ENCODE data around the gene PDZRN3. TPM values are rescaled to one million over a fixed set of nuclear protein-coding genes. Genes with fewer than 3 reads are reported as not detected.

Gene PDZRN3
- total RNA-seq, 8 experiments from 2014 or later: 13.0 to 99.9 (median 18.9) TPM

DNA sequence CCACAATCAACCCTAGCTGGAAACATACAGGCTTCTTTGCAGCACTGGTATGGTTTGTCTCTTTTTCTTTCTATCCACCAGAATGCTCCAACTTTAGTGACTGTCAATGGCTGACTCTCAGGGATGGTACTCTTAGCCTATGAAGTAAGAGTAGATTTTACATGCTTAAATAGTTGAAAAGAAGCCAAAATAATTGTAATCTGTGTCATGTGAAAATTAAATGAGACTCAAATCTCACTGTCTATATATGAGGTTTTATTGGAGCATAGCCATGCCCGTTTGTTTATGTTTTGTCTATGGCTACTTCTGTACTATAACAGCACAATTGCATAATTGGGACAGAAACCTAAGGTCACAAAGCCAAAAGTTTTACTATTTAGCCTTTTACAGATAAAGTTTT, 29.1 kb upstream of the PDZRN3 start:
- Histone ChIP-seq H3K27ac (no peak overlapping the region), H3K4me3 (no peak overlapping the region), H3K4me1 (replicated peaks in 1 of 2) (no peaks in the 10 kb centered on the region)
- ATAC-seq (replicated peaks in 6 of 8): no peak
- in situ Hi-C loops (cut with MboI; ENCODE audit: low pct_unique_long_range_greater_than_20kb in 2 of 9, low sequenced_read_pairs in 9 of 9, unreplicated experiment in 9 of 9): no loop called here
- WGBS, 10 experiments: 83 to 100% (median 100%) methylated on average over 1 of the region's 1 CpG; no CpG with 5 or more reads in 4 of the 10 experiments

DNA sequence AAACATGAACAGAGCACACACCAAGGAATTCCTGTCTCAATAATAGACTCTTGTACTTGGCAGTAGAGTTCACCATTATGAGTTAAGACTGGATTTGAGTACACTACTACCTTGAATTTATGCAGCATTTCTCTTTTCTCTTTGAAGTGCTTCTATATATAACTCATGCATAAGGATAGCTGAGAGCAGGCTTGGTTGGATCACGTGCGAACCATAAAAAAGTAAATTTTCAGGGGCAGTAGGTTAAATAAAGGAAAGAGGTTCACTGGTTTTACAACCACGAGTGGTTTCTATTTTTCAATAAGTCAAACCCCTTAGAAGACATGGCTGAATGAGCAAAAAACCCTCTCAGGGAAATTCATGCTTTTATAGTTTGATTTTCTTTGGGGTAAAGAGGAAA, 28.6 kb upstream of the PDZRN3 start:
- no peak overlapping the region for H3K4me3 ChIP-seq
- no peak for ATAC-seq (replicated peaks in 6 of 8)
- 40 to 94% (median 77%) methylated on average over 1 to 3 of the region's 3 CpGs; no CpG with 5 or more reads in 1 of the 10 experiments for WGBS, 10 experiments

DNA sequence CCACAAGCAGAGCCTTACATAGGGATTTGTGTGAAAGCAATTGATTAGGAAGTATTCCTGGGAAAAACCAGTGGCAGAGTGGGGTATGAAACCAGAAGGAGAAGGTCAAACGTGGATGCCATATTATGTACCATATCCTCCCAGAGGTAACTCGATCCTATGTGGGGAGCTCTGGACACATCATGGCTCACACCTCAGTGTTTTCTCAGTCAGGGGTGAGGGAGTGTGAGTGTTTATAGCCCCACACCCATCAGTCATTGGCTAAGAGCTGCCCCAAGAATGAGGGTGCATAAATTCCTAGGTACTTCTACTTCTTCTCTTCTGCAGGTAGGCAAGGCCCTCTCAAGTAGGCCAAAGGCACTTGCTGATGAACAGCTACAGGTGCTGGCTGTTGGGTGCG, 28.2 kb upstream of the PDZRN3 start:
- 70 to 100% (median 83%) methylated on average over 1 to 3 of the region's 3 CpGs; no CpG with 5 or more reads in 1 of the 10 experiments for WGBS, 10 experiments
- no peak for ATAC-seq (replicated peaks in 6 of 8)
- in situ Hi-C loops (cut with MboI; ENCODE audit: low pct_unique_long_range_greater_than_20kb in 2 of 9, low sequenced_read_pairs in 9 of 9, unreplicated experiment in 9 of 9): no loop called here
- no peak overlapping the region for H3K4me3 ChIP-seq
- H3K4me1 ChIP-seq (replicated peaks in 1 of 2): no peaks in the 10 kb centered on the region
- H3K27ac ChIP-seq: no peak overlapping the region

More for the DNA sequence above, 28.6 kb upstream of the PDZRN3 start:
- in situ Hi-C loops (cut with MboI; ENCODE audit: low pct_unique_long_range_greater_than_20kb in 2 of 9, low sequenced_read_pairs in 9 of 9, unreplicated experiment in 9 of 9): no loop called here
- no peak overlapping the region for H3K27ac ChIP-seq
- H3K4me1 ChIP-seq (replicated peaks in 1 of 2): no peaks in the 10 kb centered on the region

DNA sequence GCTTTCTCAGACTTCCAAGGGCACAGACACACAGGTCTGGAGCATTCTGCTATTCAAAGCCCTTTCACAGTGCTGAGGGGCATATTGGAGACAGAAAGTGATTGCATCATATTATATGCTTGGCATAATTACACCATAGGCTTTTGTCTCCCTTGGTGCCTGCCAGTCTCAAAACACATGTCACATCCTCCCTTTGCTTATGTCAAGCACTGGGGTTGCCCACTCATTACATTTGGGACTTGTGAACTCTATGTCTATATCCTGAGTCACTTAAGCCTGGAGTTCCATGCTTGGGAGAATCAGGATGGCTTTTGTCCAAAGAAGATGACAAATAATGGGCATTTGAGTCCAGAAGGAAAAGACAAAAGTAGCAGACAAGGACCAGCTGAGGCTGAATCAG, 12.3 kb upstream of the PDZRN3 start:
- in situ Hi-C loops (cut with MboI; ENCODE audit: low pct_unique_long_range_greater_than_20kb in 2 of 9, low sequenced_read_pairs in 9 of 9, unreplicated experiment in 9 of 9): no loop called here
- Histone ChIP-seq H3K4me1 (replicated peaks in 1 of 2) (peaks cover 7 to 8% of the 10 kb centered on the region in 2 donors), H3K27ac (no peak overlapping the region), H3K4me3 (no peak overlapping the region)
- ATAC-seq (replicated peaks in 6 of 8): peak in 3 of 8 experiments; percentile 21 to 36 (median 25)

DNA sequence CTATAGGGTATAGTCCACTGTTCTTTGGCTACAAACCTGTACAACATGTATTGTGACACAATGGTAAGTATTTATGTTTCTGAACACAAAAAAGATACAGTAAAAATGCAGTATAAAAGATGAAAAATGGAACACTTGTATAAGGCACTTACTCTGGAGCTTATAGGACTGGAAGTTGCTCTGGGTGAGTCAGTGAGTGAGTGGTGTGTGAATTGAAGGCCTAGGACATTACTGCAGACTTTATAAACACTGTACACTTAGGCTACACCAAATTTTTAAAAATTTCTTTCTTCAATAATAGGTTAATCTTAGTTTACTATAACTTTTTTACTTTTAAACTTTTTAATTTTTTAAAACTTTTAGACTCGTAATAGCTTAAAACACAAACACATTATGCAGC, 10.5 kb upstream of the PDZRN3 start:
- Histone ChIP-seq H3K4me3 (no peak overlapping the region), H3K27ac (no peak overlapping the region), H3K4me1 (replicated peaks in 1 of 2) (peaks cover 7 to 8% of the 10 kb centered on the region in 2 donors)
- WGBS, 10 experiments: 0 to 60% (median 40%) methylated on average over 1 of the region's 1 CpG; no CpG with 5 or more reads in 1 of the 10 experiments
- ATAC-seq (replicated peaks in 6 of 8): no peak
- in situ Hi-C loops (cut with MboI; ENCODE audit: low pct_unique_long_range_greater_than_20kb in 2 of 9, low sequenced_read_pairs in 9 of 9, unreplicated experiment in 9 of 9): no loop called here

DNA sequence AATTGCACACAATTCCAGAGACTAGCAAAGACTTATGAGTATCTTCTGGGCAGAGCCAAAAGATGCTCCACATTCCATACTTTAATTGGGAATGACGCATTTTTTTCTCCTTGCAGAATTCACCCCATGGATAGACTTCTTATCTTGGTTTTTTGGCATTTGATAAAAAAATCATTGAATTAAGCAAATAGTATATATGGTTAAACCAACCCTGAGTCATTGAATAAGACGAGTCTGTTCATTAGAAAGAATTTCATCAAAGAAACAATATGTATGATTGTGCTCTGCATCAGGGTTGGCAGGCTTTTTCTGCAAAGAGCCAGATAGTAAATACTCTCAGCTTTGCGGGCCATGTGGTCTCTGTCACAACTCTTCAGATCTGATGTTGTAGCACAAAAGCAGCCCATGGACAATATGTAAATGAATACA, 9.2 kb upstream of the PDZRN3 start:
- in situ Hi-C loops (cut with MboI; ENCODE audit: low pct_unique_long_range_greater_than_20kb in 2 of 9, low sequenced_read_pairs in 9 of 9, unreplicated experiment in 9 of 9): no loop called here
- 60 to 100% (median 92%) methylated on average over 2 to 3 of the region's 3 CpGs; no CpG with 5 or more reads in 1 of the 10 experiments for WGBS, 10 experiments
- H3K4me1 ChIP-seq (replicated peaks in 1 of 2): peaks cover 7 to 8% of the 10 kb centered on the region in 2 donors
- no peak overlapping the region for H3K4me3 ChIP-seq
- no peak for ATAC-seq (replicated peaks in 6 of 8)
- no peak overlapping the region for H3K27ac ChIP-seq

DNA sequence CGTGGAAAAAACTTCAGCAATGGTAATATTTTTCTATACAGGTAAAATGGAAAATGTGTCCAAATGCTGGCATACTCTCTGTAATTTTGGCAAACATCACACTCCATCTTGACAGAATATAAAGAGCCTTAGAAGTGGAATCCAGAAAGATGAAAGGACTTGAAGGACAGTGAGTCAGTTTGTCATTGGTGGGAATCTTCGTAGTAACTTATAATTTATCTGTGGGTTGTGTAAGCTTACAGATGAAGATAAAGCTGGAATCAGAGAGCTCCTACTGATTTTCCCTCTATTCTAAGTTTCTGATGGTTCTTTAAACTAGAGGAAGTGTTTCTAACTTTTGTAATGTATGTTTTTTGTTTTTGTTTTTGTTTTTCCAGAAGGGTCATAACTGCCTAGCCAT, 8.7 kb upstream of the PDZRN3 start:
- no peak overlapping the region for H3K4me3 ChIP-seq
- peaks cover 7 to 8% of the 10 kb centered on the region in 2 donors for H3K4me1 ChIP-seq (replicated peaks in 1 of 2)
- WGBS, 10 experiments: 3 to 100% (median 75%) methylated on average over 1 to 2 of the region's 2 CpGs
- in situ Hi-C loops (cut with MboI; ENCODE audit: low pct_unique_long_range_greater_than_20kb in 2 of 9, low sequenced_read_pairs in 9 of 9, unreplicated experiment in 9 of 9): no loop called here
- ATAC-seq (replicated peaks in 6 of 8): no peak
- H3K27ac ChIP-seq: no peak overlapping the region

DNA sequence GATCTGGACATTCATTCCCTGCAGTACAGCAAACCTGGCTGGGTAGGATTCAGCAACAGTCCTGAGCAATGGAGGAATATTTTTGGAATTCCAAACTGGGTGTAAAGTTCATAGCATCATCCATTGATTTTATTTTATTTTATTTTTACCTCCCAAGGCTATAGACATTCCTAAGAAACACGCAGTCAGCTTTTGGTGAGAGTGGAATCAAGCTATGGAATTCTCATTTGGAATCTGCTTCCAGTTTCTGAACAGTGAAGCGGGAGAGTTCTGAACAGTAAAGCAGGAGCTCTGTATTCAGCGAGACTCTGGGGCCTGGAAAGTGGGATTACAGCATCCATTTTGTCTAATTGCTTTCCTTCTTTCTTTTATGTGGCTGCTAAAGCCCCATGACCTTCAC, 1.4 kb upstream of the PDZRN3 start:
- H3K4me3 ChIP-seq: no peak overlapping the region
- WGBS, 10 experiments: 64 to 100% (median 81%) methylated on average over 1 to 3 of the region's 3 CpGs; no CpG with 5 or more reads in 1 of the 10 experiments
- no peak overlapping the region for H3K27ac ChIP-seq
- peaks cover 6 to 12% of the 10 kb centered on the region in 2 donors for H3K4me1 ChIP-seq (replicated peaks in 1 of 2)
- ATAC-seq (replicated peaks in 6 of 8): no peak
- in situ Hi-C loops (cut with MboI; ENCODE audit: low pct_unique_long_range_greater_than_20kb in 2 of 9, low sequenced_read_pairs in 9 of 9, unreplicated experiment in 9 of 9): no loop called here

DNA sequence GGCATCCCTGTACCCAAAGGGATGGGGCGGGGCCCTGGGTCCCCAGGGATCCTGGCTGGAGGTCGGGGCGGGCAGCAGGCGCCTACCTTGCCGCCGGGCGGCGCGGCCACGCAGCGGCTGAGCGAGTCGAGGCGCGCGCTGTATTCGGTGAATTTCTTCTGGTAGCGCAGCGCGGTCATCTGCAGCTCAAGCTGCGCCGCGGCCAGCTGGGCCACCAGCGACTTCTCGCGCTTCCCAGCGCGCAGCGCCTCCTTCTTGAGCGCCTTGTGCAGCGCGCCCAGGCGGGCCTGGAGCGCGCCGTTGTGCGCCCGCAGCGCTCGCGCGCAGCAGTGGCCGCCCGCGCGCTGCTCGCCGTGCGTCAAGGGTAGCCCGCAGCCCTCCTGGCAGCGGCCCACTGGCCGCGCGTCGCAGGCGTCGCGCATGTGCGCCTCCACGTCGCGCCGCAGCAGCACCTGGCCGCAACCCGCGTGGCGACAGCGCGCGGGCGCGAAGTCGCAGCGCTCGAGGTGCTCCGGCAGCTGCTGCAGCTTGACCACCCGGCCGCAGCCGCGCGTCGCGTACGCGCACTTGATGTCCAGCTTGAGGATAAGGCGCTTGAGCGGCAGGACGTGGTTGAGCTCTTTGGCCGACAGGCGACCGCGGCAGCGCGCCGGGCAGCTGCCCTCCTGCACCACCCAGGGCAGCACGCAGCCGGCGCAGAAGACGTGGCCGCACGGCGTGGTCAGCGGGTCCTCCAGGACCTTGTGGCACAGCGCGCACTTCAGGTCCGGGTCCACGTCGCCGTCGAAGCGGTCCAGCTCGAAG, 522 bp downstream of the PDZRN3 start:
- Histone ChIP-seq H3K4me1 (replicated peaks in 1 of 2) (peaks cover 6 to 12% of the 10 kb centered on the region in 2 donors), H3K4me3 (peak overlapping the region; percentile 45 to 63 (median 59)), H3K27ac (peak overlapping the region; percentile 30 to 86)
- WGBS, 10 experiments: 7% methylated on average over 39 of the region's 112 CpGs; no CpG with 5 or more reads in 9 of the 10 experiments
- peak; percentile 34 to 82 (median 74) for ATAC-seq (replicated peaks in 6 of 8)
- in situ Hi-C loops (cut with MboI; ENCODE audit: low pct_unique_long_range_greater_than_20kb in 2 of 9, low sequenced_read_pairs in 9 of 9, unreplicated experiment in 9 of 9): no loop called here

DNA sequence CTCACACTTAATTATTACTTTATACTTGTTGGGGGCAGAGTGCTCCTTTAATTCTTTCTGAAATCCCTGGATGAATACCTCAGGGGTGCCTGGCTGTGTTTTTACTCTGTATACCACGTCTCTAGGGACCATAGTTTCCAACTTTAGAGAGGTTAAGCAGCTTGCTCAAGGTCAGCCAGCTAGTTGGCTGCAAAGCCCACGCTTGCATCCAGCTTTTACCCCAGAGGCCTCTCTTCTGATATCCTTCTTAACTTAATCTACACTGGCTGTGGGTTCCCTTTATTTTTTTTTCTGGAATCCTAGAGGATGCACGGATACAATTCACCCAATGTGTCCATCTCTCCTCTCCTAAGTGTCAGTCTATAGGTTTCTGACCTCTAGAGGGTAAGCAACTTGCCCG, 1.4 kb downstream of the PDZRN3 start:
- Histone ChIP-seq H3K4me3 (peak overlapping the region; percentile 45 to 63 (median 59)), H3K27ac (no peak overlapping the region), H3K4me1 (replicated peaks in 1 of 2) (peaks cover 6 to 12% of the 10 kb centered on the region in 2 donors)
- in situ Hi-C loops (cut with MboI; ENCODE audit: low pct_unique_long_range_greater_than_20kb in 2 of 9, low sequenced_read_pairs in 9 of 9, unreplicated experiment in 9 of 9): no loop called here
- 0 to 27% (median 6%) methylated on average over 1 to 3 of the region's 4 CpGs; no CpG with 5 or more reads in 1 of the 10 experiments for WGBS, 10 experiments
- ATAC-seq (replicated peaks in 6 of 8): no peak

DNA sequence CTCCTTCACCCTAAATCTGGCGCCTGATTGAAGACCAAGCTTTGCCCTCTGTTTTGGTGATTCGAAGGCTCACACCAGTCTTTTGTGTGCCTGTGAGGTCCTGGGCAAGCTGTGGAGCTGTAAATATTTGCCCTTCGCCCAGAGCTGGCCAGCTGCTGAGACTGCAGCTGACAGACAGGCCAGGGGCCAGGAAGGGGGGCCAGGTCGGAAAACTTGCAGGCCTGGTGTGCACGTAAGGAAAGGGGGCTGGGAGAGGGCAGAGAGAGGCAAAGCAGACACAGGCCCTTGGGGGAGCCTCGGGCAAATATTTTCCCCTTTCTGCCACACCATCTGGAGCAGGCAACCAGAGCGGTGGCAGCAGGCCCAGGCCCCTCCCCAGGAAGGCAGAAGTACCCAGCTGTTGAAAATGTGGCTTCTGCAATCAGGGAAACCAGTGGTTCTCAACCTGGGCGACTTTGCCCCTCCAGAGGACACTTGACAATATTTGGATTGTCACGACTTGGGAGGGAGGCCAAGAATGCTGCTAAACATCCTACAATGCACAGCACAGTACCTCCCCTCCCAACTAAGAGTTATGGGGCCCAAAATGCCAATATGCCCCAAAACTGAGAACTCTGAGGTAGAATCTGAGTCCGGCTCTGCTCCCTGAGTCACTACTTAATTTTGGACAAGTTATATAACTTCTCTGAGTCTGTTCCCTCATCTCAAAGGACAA, 2.5 kb downstream of the PDZRN3 start:
- 0 to 80% (median 17%) methylated on average over 1 to 6 of the region's 10 CpGs; no CpG with 5 or more reads in 1 of the 10 experiments for WGBS, 10 experiments
- peak in 4 of 8 experiments; percentile 3 to 44 (median 8) for ATAC-seq (replicated peaks in 6 of 8)
- in situ Hi-C loops (cut with MboI; ENCODE audit: low pct_unique_long_range_greater_than_20kb in 2 of 9, low sequenced_read_pairs in 9 of 9, unreplicated experiment in 9 of 9): no loop called here
- H3K27ac ChIP-seq: no peak overlapping the region
- peak overlapping the region; percentile 2 to 63 (median 20) for H3K4me3 ChIP-seq
- H3K4me1 ChIP-seq (replicated peaks in 1 of 2): peaks cover 6 to 12% of the 10 kb centered on the region in 2 donors

DNA sequence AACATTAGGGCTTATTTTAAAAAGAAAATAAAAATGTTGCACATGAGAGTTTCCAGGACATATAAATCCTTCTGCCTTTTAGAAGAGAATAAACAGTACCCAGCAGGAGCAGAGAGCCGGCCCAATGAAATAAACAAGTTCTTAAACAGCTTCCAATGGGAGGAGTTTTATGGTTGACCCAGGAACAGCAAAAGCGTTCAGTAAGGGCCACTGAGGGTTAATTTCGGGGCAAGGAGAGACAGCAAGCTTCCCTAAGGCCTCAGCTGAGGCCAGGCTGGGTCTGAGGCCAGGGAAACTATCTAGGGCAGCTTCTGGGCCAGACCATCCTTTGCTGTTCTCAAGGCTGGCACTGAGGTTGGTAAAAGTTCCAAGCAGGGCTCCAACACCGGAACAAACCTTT, 3.4 kb downstream of the PDZRN3 start:
- WGBS, 10 experiments: 0 to 38% (median 13%) methylated on average over 1 to 4 of the region's 4 CpGs
- H3K27ac ChIP-seq: no peak overlapping the region
- peaks cover 6 to 12% of the 10 kb centered on the region in 2 donors for H3K4me1 ChIP-seq (replicated peaks in 1 of 2)
- H3K4me3 ChIP-seq: peak overlapping the region in 4 of 5 donors; percentile 4 to 63 (median 40)
- no peak for ATAC-seq (replicated peaks in 6 of 8)
- in situ Hi-C loops (cut with MboI; ENCODE audit: low pct_unique_long_range_greater_than_20kb in 2 of 9, low sequenced_read_pairs in 9 of 9, unreplicated experiment in 9 of 9): no loop called here

DNA sequence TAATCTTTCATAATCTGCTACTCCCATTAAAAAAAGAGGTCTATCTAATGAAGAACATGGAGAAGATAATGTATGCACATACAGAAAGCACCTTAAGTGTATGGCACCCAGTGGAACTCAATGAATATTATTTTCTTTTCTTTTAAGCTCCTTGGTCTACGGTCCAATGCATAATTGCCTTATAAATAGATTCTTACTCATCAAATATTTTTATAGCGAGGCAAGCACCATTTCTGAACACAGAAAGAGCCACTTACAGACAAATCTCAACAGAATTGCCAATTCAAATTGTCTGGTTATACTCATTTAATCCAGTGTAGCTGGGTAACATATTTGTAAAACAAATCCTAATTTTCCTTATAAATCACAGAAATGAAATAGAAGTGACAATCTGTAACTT, 6.3 kb downstream of the PDZRN3 start:
- no peak overlapping the region for H3K27ac ChIP-seq
- H3K4me1 ChIP-seq (replicated peaks in 1 of 2): peaks cover 6 to 19% of the 10 kb centered on the region in 2 donors
- H3K4me3 ChIP-seq: no peak overlapping the region
- ATAC-seq (replicated peaks in 6 of 8): peak in 2 of 8 experiments; percentile 16 to 28
- WGBS, 10 experiments: 0 to 100% (median 81%) methylated on average over 1 to 2 of the region's 2 CpGs
- in situ Hi-C loops (cut with MboI; ENCODE audit: low pct_unique_long_range_greater_than_20kb in 2 of 9, low sequenced_read_pairs in 9 of 9, unreplicated experiment in 9 of 9): no loop called here
